Stimulated activated CD4-positive, alpha-beta T cell treated with anti-CD3 and anti-CD28 coated beads, Interleukin-4, amount 100 ng/mL, for 4 hours (primary cell): Measurements from ENCODE around the gene TOP1.
A peak's percentile ranks its signal among the peaks of the same experiment; 100 is the strongest.

Experiments
- DNase-seq, 2 experiments: peaks; one replicate each; pipeline ENCODE4 v3.0.0-alpha.2; 2020

Gene TOP1

DNA sequence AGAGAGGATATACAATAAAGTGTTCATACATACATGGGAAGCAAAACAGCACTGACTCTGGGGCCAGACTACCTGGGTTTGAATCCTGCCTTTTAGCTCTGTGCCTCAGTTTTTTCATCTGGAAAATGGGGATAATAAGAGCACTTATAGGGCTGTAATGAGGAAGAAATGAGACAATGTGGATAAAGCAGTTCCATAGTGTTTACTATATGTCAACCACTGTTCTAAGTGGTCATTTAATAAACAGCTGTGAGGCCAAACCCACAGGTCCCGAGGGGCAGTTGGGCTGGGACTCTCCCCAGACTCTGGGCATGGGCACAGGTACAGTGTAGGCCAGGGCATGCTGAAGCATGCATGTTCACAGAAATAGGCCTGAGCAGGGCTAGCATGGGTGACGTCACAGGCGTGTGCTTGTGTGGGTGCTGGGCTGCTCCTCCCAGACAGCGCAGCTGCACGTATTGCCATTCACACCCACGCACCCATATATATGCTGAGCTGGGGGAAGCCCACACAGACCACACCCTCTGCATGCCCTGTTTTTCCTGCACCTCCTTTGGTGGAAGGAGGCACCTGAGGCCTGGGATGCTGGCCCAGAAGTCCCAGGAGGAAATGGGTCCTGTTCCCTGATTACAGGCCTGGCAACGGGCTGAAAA, 105.2 kb downstream of the TOP1 start:
- peak; percentile 50 to 82 for DNase-seq

DNA sequence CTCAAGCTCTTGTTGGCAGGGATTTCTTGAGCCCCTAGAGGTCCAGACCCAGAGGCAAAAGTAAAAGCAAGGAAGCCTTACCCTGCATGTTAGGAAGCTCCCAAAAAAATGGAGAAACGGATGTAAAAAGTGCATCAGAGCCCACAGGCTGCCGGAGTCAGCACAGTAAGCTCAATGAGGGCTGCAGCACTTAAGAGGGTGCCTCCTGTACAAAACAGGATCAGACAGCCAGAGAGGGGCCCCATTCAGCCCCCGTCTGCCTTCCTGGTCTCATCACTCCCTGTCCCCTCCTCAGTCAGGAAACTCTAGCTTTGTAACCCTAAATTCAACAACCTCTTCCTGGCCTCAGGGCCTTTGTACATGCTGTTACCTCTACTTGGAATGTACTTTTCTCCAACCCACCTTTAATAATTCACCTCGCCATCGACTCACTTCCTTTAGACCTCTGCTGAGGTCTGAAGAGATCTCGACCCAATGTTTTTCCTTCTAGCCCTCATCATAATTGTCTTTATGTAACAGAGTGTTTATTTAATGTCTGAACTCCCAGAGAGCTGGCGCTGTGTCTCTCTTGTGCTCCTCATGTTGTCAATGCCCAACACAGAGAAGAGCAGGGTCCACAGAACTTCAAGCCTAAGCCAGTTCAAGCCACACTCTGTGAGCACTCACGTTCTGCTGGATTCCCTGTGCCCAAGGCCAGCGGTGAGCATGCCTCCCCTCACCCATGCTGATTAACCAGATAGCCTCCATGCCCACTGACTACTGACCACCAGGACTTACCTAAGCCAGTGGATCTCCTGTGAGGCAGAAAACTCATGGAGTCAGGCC, 106.0 kb downstream of the TOP1 start:
- no peak for DNase-seq

DNA sequence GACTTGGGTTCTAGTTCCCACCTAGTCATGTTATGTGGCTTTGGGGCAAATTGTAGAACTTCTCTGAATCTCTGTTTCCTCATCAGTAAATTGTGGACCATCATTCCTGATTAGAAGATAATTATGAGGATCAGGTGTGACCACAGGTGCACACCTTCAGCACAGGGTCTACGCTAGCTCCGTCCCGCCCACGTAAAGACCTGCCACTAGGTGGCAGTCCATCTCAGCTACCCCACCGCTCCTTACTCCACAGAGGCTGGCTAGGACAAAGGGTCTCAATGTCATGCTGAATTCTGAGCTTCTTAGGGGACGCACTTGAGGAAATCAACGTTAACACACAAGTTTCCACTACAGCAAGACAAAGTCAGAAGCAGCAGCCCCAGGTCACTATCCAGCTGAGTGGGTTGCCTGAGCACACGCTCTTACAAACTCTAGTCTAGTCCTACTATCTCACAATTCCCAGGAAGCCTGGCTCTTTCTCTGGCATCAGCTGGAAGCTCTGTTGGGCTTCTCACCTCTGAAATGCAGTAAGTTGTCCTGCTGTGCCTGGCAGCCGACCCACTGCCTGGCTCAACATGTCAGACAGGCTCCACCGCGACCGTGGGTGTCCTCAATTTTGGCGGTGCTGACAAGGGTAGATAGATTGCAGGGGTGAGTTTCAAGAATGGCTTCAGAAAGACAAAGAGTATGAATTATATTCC, 106.7 kb downstream of the TOP1 start:
- DNase-seq = peak; percentile 52 to 62

DNA sequence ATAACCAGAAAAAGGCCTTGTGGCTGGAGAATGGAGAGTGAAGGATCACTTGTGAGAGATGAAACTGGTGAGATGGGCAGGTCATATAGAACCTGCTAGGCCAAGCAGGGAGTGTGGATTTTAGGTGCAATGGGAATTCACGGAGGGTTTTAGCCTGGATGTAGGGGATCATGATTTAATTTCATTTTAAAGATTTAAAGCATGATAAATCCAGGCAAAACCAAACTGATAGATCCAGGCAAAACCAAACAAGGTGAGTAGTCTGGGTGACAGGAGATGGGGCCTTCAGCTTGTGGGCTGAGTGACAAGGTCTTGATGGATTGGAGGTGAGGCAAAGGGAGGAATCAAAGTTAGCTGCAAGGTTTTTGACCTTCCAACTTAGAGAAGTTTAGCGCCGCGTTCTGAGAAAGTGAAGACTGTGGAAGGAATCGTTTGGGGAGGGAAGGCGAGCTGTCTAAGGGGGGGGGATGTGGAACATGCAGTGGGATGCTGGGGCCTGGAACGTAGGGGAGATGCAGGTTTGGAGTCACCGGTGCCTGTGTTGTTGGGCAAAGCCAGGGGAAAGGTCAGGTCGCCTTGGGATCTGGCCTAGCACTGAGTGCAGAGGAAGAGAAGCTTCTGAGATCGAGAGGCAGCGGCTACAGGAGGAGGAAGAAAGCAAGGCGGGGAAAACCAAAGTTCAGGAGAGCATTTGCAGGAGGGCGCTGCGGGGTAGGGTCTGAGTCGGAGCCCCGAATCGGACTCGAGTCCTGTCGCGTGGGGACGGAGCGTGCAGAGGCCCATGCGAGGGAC, 107.5 kb downstream of the TOP1 start:
- no peak for DNase-seq

DNA sequence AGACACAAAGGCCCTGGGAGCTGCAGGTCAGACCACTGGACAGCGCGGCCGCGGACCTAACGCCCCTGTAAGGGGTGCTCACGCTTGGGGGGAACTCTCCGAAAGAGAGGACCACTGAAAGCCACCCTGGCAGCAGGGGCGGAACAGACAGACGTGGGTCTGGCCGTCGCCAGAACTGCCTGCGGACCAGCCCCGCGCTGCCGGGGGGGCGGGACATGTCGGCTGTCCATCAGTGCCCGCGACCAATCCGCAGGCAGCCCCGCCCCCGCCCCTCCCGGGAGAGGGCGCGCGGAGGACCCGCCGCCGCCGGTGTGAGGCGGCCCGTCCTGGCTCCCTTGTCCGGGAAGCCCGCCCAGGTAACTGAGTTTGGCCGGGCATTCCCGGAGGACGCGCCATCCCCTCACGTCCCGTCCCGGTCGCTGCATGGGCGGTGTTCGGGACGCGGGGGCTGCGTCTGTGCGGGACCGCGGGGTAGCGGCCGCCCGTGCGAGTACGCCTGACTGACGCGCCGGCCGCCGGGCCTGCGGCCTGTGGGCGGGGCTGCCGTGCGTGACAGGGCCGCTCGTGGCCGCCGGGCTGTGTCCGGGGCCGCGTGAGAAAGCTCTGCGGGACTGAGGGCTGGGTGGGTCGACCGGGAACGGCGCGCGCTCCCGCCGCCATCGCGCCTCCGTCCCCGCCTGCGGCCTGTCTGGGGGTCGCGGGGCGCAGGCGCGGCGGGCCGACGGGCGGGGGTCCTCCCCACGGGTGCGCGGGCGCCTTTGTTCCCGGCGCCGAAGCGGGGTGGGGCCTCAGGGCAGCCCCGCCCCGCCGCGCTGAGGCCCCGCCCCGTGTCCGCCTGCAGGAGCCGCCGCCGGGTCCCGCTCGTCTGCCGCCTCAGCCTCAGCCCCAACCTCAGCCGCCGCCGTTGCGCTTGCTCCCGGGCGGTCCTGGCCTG, 108.3 kb downstream of the TOP1 start, which contains the start of gene PLCG1:
PLCG1 (plus strand) TSS at position 864 of the 934 bp plus-strand sequence. CDS start 99 bp downstream, outside the sequence.
- DNase-seq = peak; percentile 83 to 88

DNA sequence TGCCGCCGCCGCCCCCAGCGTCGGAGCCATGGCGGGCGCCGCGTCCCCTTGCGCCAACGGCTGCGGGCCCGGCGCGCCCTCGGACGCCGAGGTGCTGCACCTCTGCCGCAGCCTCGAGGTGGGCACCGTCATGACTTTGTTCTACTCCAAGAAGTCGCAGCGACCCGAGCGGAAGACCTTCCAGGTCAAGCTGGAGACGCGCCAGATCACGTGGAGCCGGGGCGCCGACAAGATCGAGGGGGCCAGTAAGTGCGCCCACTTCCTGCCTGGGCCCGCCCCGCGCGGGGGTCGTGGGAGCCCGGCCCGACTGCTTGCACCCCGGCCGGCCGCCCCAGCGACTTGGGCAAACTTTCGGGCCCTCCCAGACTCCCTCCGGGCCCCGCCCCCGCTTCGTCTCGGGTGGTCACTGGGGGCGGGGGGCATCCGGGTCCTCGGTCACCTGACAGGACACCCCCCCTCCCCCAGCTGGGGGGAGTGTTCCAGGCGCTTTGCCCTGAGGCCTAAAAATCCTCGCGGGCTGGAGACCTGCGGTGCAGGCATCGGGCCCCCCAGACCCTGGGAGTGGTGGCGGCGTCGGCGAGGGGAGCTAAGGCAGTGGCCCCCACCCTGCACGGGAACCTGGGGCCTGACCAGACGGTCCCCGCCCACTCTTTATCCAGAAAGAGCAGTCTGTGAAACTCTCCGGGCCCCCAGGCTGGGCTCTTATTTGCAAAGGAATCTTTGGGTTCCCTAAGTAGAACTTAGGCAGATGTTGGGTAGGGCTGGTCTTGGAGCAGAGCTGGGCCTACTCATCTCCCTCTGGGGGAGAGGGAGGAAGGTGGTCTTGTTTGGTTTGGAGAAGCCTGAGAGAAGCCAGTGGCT, 109.2 kb downstream of the TOP1 start:
- peak; percentile 31 to 50 for DNase-seq

DNA sequence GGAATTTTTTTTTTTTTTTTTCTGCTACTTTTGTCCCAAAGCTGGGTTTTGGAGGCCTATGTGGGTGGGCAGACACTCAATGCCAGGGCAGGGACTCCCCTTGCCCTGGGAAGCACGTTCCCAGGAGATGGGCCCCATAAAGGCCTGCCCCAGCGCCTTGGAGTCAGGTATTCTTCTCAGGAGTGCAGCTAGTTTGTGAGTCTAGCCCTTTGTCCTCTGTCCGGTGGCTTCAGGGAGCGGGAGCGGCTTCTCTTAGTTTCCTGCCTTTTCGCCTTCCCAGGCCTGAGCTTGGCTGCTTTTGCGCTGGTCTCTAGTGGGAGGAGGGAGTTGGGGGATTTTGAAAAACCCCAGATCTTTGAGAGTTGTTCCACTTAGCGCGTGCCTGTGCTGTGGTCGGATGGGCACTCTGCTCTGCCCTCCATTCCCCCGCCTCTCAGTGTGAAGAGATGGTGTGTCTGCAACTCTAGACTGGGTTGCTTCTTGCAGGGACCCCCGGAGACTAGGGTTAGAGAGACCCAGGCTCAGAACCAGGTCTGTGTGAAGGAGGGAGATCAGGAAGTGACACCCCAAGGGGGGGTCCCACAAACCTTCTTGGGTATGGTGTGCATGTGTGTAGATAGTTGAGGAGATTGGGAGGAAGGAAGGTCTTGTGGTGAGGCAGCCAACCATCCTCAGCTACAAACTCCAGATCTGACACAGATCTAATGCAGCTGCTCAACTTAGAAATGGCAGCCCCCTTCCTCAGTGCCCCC, 110.0 kb downstream of the TOP1 start:
- no peak for DNase-seq

DNA sequence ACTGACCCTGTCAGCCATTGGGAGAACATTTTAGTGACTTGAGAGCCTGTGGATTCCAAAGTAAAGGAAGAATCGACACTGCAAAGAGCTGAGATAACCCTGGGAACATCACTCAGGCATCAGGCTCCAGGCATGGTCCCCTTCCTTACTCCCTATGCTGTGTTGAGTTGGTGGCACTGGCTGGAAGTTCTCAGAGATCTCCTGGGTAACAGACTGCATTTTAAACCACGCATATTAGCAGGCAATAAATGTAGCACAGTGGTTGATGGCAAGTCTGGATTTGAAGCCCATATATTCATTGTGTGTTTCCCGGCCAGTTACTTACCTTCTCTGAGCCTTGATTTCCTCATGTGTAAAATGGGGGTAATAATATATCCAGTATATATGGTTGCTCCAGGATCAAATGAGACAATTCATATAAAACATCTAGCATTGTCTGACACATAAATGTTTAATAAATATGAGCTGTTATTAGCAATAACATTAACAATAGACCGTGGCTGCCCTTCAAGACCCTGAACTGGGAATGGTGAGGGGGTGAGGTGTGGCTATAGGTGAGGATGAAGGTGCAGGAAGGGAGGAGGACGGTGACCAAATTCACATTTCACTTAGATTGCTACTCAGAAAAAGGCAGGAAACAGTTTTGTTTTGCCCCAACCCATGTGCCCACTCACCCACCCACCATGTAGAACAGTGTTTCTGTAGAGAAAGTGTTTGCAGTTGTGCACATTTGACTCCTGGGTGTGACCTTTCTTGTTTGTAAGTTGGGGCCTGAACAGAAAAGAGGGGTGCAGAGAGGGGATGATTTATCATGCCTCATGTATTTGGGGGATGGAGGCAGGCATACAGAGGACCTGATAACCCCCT, 110.8 kb downstream of the TOP1 start:
- DNase-seq = peak in 1 of 2 experiments; percentile 43

DNA sequence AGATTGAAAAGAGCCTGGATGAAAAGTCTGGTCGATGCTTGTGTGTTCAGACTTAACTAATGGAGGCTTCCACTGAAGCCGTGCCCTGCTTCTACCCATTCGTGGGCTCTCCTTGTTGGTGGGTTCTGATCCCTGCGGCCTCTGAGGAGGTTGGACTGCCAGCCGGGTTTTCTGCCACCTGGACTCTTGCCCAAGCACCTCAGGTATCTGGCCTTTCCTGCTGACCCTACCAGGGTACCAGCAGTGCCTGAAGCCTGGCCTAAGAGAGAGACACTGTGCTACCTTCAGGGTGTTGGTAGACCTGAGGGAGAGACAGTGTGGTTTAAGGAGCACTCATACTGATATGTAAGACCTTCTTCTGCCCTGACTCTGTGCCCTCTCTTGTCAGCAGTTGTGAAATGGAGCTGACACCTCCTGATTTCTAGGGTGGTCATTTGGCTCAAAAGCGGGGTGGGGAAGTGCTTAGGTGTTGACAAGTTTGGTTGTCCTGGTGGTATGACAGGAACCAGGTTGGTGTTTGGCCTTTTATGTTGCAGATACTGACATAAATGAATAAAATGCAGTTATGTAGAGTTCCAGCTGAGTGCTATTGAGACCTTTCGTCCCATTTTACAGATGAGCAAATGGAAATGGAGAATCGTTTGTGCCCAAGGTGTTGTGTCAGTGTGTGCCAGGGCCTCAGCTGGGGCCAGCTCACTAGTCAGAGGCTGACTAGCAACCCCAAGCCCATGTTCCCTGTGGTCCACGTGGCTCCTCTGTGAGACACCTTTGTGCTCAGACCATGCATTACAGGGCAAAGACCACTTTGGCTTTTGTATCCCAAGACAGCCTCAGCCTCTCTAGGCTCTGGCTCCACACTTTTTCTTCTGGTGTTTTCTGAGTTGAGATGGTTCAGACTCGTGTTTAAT, 111.9 kb downstream of the TOP1 start:
- no peak for DNase-seq

DNA sequence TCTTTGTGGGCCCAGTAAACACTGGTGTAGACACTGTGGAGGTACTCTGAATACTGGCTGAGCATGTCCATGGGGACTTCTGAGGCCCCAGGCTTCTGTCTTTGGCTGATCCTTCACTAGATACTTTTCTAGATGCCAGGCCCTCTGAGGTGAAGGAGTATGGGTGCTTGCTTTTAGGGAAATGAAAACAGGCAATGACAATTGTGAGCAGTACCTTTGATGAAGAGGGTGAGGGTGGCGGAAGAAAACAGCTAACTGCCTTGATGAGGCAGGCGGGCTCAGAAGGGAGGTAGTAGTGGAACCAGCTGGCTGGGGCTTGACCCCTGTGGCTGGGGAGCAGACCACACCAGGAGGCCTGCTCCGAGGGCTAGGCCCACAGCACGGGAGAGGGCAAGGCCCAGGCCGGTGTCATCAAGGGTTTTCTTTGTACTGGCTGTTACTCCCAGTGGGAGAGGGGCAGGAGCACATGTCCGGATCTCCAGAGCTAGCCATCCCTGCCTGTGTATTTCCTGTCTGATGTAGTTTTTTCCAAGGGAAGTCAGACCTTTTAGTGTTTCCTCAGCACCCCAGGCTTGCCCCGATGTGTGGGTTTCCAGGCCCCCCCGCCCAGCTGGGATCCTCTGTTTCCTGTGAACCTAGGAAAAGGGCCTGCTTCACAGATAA, 112.7 kb downstream of the TOP1 start:
- DNase-seq = no peak

DNA sequence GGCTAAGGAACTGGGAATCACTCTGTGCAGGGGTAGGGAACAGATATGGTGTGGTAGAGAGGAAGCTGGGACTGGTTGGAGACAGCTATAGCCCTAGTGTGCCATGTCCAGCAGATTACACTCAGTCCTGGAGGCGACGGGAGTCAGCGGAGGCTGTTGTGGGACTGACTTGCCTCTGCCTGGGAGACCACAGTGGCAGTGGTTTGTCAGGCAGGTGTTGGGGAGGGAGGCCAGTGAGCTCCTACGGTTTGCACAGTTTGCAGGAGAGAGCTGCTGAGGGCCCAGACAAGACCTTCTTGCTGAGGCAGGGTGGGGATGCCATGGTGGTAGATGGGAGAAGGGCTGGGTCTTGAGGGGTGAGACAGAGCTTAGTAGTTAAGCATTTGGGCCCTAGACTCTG, 113.6 kb downstream of the TOP1 start:
- DNase-seq = no peak

DNA sequence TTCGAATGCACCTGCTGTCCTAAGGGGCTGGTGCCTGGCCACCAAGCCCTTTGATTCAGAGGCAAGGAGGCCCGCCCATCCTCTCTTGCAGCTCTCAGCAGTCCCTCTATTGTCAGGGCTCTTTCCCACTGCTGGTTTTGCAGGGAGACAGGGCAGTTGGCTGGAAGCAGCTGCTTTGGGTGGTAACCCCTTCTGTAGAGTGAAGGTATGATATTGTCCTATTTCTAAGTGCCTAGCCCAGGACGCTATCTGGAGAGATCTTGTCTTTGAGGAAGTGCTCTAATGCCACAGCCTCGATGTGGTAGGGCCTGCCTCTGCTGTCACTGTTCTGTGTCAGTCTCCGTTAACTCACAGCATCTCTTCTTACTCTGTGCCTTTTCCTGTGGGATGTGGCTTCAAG, 114.3 kb downstream of the TOP1 start:
- DNase-seq = no peak

DNA sequence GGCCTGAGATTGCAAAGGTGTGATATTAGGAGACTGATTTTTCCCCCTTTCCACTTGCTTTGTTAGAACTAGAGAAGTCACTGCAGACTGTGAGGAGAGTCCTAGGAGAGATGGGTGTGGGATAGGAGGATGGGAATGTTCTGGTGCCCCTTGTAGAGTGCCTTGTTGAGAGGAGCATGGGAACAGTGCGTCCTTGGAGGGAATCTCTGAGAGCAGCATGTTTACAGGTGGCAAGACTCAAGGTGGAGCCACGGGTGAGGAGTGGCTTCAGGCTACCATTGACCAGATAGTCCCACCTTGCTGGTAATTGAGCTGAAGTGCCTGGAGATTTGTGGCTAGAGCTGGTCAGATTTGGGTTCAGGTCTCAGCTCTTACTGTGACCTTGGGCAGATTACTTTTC, 114.7 kb downstream of the TOP1 start:
- DNase-seq = no peak

DNA sequence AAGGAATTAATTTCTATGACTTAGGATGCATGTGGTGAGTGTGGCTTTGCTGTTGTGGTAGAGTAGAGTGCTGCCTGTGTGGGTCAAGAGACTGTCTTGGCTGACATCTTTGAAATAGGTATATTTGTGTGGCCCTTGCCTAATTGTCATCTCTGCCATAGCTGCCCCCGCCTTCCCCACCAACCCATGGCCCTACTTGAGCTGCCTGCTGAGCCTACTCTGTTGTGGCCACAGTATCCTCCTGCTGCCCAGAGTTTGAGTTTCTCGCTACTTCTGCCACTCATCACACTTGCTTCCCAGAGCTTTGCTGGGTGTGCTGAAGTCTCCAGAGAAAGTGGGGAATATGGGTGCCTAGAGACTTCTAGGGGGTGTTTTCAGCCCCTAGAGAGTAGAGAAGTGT, 116.7 kb downstream of the TOP1 start:
- no peak for DNase-seq

DNA sequence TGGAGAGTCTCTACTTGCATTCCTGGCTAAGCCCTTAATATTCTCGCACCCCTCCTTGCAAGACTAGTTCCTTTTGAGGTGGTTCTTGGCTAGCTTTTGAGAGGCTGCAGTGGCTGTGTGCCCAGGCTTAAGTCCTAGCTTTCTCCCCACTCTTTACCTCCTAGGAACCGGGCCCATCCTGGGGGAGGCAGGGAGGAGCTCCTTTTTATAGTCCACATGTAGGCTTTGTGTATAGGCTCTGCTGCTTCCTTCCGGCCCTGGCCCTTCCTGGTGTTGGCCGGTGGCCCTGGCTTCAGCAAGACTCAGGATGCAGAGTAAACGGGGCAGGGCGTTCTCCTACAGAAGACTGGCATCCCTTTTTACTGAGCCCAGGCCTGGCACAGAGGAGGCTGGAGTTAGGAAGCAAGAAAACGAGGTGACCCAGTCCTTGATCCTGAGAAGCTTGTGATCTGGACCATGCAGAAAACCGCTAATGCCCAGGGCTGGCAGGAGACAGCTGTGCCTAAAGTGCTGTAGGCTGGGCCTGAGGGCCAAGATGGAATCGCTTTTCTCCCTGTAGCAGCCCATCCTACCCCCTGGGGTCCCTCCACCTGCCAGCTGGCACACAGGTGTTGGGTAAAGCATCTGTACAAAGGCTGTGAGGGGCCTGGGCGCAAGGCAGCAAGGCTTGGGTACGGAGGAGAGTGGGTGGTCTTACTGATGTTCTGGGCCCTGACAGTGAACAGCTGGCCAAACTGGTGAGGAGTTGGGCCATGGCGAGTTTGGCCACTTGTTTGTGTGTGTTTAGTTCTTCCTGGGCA, 117.4 kb downstream of the TOP1 start:
- DNase-seq = no peak

DNA sequence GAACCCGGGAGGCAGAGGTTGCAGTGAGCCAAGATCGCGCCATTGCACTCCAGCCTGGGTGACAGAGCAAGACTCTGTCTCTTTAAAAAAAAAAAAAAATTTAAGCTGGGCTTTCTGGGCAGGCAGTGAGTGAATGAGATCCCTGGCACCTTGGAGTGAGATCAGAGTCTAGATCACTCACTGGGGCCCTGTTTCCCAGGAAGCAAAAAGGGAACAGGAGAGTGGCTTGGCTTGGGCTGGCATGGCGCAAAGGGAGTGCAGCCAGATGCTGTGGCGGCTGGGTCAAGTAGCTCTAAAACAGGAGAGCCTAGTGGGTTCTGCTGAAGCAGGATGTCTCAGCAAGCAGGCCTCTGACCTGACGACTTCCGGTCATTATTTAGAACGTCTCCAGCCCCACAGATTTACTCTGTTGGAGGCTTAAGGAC, 119.2 kb downstream of the TOP1 start:
- DNase-seq = no peak
